ENCODE measurements around the gene PGBD2. TPM values are rescaled to one million over a fixed set of nuclear protein-coding genes. Genes with fewer than 3 reads are reported as not detected.

The PGBD2 gene
- total and polyA plus RNA-seq, 9 of the 15 experiments (the other 6 are each of a cell fraction or from before 2014, with no cell fraction given): 11.9 to 21.8 (median 14.7) TPM

DNA sequence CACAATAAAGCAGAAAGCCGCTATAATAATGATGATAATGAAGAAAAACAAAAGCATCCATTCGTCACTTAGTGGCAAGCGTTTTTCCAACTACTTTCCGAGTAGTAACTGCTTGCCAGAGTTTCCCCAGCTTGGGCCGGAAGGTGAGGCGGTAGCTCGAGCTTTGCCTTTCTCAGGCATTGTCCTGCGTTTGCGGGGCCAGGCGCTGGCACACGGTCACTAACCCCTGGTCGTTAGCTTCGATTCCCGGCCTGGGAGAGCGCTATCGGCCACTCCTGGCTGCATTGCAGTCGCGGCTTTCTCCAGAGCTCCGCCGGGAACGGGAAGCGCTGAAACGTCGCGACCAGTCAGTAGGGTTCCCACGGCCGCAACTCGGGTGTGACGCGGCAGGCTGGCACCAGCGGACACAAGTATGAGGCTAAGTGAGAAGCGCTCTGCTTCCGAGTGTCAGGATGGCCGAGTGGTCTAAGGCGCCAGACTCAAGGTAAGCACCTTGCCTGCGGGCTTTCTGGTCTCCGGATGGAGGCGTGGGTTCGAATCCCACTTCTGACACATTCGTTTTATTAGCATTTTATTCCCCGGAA, 32.5 kb upstream of the PGBD2 start (continued):
- TF ChIP-seq, protein P1, sequence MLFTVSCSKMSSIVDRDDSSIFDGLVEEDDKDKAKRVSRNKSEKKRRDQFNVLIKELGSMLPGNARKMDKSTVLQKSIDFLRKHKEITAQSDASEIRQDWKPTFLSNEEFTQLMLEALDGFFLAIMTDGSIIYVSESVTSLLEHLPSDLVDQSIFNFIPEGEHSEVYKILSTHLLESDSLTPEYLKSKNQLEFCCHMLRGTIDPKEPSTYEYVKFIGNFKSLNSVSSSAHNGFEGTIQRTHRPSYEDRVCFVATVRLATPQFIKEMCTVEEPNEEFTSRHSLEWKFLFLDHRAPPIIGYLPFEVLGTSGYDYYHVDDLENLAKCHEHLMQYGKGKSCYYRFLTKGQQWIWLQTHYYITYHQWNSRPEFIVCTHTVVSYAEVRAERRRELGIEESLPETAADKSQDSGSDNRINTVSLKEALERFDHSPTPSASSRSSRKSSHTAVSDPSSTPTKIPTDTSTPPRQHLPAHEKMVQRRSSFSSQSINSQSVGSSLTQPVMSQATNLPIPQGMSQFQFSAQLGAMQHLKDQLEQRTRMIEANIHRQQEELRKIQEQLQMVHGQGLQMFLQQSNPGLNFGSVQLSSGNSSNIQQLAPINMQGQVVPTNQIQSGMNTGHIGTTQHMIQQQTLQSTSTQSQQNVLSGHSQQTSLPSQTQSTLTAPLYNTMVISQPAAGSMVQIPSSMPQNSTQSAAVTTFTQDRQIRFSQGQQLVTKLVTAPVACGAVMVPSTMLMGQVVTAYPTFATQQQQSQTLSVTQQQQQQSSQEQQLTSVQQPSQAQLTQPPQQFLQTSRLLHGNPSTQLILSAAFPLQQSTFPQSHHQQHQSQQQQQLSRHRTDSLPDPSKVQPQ (CRISPR knock-in tag; IDR thresholded peaks at IDR 0.05; ENCODE audit: borderline replicate concordance): no peak
- TF ChIP-seq TGIF2 (CRISPR knock-in tag; IDR thresholded peaks at IDR 0.05) (no peak), RFX1 (IDR thresholded peaks at IDR 0.05) (no peak), SAP30 (IDR thresholded peaks at IDR 0.05; ENCODE audit: borderline replicate concordance, insufficient read depth, low read depth, low read length, poor library complexity, severe bottlenecking) (peak; percentile 37), PML (IDR thresholded peaks at IDR 0.05; ENCODE audit: low read length) (peak; percentile 47; the same call in 1 of the 2 replicates), ADNP (tag; IDR thresholded peaks at IDR 0.05) (no peak), ZBTB7A (IDR thresholded peaks at IDR 0.05; ENCODE audit: borderline replicate concordance, control insufficient read depth, low read depth, low read length) (peak; percentile 69), CXXC5 (CRISPR knock-in tag; IDR thresholded peaks at IDR 0.05) (peak; percentile 43; the same call in 1 of the 2 replicates), TAF1 (IDR thresholded peaks at IDR 0.05; ENCODE audit: control insufficient read depth, extremely low read depth, insufficient read depth, low read length, severe bottlenecking) (peak; percentile 64), GTF2F1 (IDR thresholded peaks at IDR 0.05; ENCODE audit: low read depth, low read length) (0 out of 2 replicates have a peak, but pooled peaks have one; percentile 16), ZNF561 (CRISPR knock-in tag; conservative IDR thresholded peaks at IDR 0.05) (no peak), CREB1 (IDR thresholded peaks at IDR 0.05) (peak; percentile 71; the same call in 1 of the 2 replicates), CREB1 (CRISPR knock-in tag; IDR thresholded peaks at IDR 0.05) (peak; percentile 83), SRSF3 (IDR thresholded peaks at IDR 0.05; ENCODE audit: insufficient read depth, low read length) (no peak), CCAR2 (IDR thresholded peaks at IDR 0.05; ENCODE audit: low read depth, low read length) (no peak), PYGO2 (tag; IDR thresholded peaks at IDR 0.05) (no peak), FOS (IDR thresholded peaks at IDR 0.05; ENCODE audit: extremely low read depth, insufficient read length) (no peak), SMAD3 (CRISPR knock-in tag; conservative IDR thresholded peaks at IDR 0.05) (no peak), FOXJ3 (CRISPR knock-in tag; IDR thresholded peaks at IDR 0.05) (no peak), ZKSCAN1 (IDR thresholded peaks at IDR 0.05; ENCODE audit: low read depth, low read length) (0 out of 2 replicates have a peak, but pooled peaks have one; percentile 62), ZEB2 (IDR thresholded peaks at IDR 0.05) (no peak; the same call in 1 of the 2 replicates)
- TF ChIP-seq, protein P2, sequence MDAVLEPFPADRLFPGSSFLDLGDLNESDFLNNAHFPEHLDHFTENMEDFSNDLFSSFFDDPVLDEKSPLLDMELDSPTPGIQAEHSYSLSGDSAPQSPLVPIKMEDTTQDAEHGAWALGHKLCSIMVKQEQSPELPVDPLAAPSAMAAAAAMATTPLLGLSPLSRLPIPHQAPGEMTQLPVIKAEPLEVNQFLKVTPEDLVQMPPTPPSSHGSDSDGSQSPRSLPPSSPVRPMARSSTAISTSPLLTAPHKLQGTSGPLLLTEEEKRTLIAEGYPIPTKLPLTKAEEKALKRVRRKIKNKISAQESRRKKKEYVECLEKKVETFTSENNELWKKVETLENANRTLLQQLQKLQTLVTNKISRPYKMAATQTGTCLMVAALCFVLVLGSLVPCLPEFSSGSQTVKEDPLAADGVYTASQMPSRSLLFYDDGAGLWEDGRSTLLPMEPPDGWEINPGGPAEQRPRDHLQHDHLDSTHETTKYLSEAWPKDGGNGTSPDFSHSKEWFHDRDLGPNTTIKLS (IDR thresholded peaks at IDR 0.05; ENCODE audit: borderline replicate concordance, low read depth): peak; percentile 73; the same call in 1 of the 2 replicates
- TF ChIP-seq, protein P3, sequence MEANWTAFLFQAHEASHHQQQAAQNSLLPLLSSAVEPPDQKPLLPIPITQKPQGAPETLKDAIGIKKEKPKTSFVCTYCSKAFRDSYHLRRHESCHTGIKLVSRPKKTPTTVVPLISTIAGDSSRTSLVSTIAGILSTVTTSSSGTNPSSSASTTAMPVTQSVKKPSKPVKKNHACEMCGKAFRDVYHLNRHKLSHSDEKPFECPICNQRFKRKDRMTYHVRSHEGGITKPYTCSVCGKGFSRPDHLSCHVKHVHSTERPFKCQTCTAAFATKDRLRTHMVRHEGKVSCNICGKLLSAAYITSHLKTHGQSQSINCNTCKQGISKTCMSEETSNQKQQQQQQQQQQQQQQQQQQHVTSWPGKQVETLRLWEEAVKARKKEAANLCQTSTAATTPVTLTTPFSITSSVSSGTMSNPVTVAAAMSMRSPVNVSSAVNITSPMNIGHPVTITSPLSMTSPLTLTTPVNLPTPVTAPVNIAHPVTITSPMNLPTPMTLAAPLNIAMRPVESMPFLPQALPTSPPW (CRISPR knock-in tag; IDR thresholded peaks at IDR 0.05): 0 out of 2 replicates have a peak, but pooled peaks have one; percentile 4
